BJ (cell line): ENCODE data around the gene LIME1. TPM values are rescaled to one million over a fixed set of nuclear protein-coding genes. Genes with fewer than 3 reads are reported as not detected.

Experiments
- CTCF ChIA-PET: fragments of 350-600 bp; formaldehyde crosslinking; extraction: SDS; loops from one replicate; lab custom pipeline; 2021; ENCODE audit warnings: antibody characterized with exemption, inconsistent platforms; lab: Yijun Ruan, JAX
- POLR2A ChIA-PET: fragments of 300-600 bp; sonication (Branson Sonifier 250); formaldehyde crosslinking; extraction: SDS; loops from one replicate; lab custom pipeline; 2021; ENCODE audit warnings: antibody characterized with exemption; lab: Charles Lee
- DNase-seq: peaks from one replicate; pipeline ENCODE4 v3.0.0-alpha.2; 2011; ENCODE audit warnings: low read depth
- H3K27me3 ChIP-seq: 2 replicates; pipeline ENCODE4 v1.6.0; 2011; ENCODE audit warnings: low read length; ENCODE audit not compliant: control insufficient read depth, insufficient read depth
- H3K36me3 ChIP-seq: 2 replicates; pipeline ENCODE4 v1.5.1; 2011; ENCODE audit warnings: low read length; ENCODE audit not compliant: control insufficient read depth, insufficient read depth
- H3K4me3 ChIP-seq: 2 replicates; pipeline ENCODE4 v1.5.1; 2011; ENCODE audit warnings: low read depth, mild to moderate bottlenecking, control low read depth, low read length
- CTCF ChIP-seq: IDR thresholded peaks from 2 replicates; pipeline ENCODE4 v1.5.1; 2011; ENCODE audit warnings: low read depth, mild to moderate bottlenecking, control low read depth, inconsistent platforms, low read length, moderate library complexity; ENCODE audit not compliant: insufficient read depth
- polyA plus RNA-seq: library from polyadenylated mRNA; depleted of rRNA; stranded (reverse); fragments of >200 nt; gene quantifications from 2 replicates; pipeline ENCODE4 v1.2.3, GENCODE V29; 2011

LIME1 gene
- polyA plus RNA-seq, 1 experiment, result 2.5 TPM

GRCh38 chr20:63690003-63690897 is 46.2 kb upstream of the LIME1 start:
- no peaks in the 10 kb centered on the region for H3K27me3 ChIP-seq
- no peak overlapping the region for H3K4me3 ChIP-seq
- no peak for TF ChIP-seq CTCF
- H3K36me3 ChIP-seq, result peaks cover 6% of the 10 kb centered on the region
- ChIA-PET CTCF (interaction anchor here (1.0 kb wide), 1 partner anchor 284 kb away, joined by 3 read pairs; no protein-coding TSS in a partner anchor), POLR2A (no interaction called here)
- DNase-seq, result no peak

- Histone ChIP-seq H3K36me3 (peaks cover 9% of the 10 kb centered on the region), H3K4me3 (no peak overlapping the region), H3K27me3 (no peaks in the 10 kb centered on the region)
- DNase-seq, result no peak
- ChIA-PET CTCF (no interaction called here), POLR2A (no interaction called here)
- TF ChIP-seq CTCF, result no peak
Observed at GRCh38 chr20:63690898-63691710, 45.4 kb upstream of the LIME1 start.

GRCh38 chr20:63691711-63692435 is 44.6 kb upstream of the LIME1 start:
- Histone ChIP-seq H3K4me3 (no peak overlapping the region), H3K27me3 (no peaks in the 10 kb centered on the region), H3K36me3 (peaks cover 9% of the 10 kb centered on the region)
- TF ChIP-seq CTCF, result no peak
- ChIA-PET POLR2A (no interaction called here), CTCF (no interaction called here)
- DNase-seq, result no peak

GRCh38 chr20:63692436-63693082 is 43.9 kb upstream of the LIME1 start:
- H3K36me3 ChIP-seq, result peaks cover 10% of the 10 kb centered on the region
- peak; percentile 40; the same call in 1 of the 2 replicates for TF ChIP-seq CTCF
- CTCF ChIA-PET, result no interaction called here
- no peak overlapping the region for H3K4me3 ChIP-seq
- DNase-seq, result no peak
- POLR2A ChIA-PET, result no interaction called here
- H3K27me3 ChIP-seq, result no peaks in the 10 kb centered on the region
